Peyer's patch (tissue), 4 donors: Measurements from ENCODE around the gene FAT1. TPM values are rescaled to one million over a fixed set of nuclear protein-coding genes. Genes with fewer than 3 reads are reported as not detected.

Experiments used
- DNase-seq, 3 donors: peaks; one replicate each; pipeline ENCODE4 v3.0.0-alpha.2; 2017 to 2019
- H3K27ac ChIP-seq, 4 donors: fragments of 200-600 bp; sonication (generic); one replicate each; pipeline ENCODE4 v1.5.1; 2016 to 2019
- H3K27me3 ChIP-seq, 2 donors: fragments of 200-600 bp; sonication (generic); one replicate each; pipeline ENCODE4 v1.5.1; 2019
- H3K36me3 ChIP-seq, 3 donors: fragments of 200-600 bp; sonication (generic); one replicate each; pipeline ENCODE4 v1.5.1; 2016 to 2019
- H3K4me1 ChIP-seq, 4 donors: fragments of 200-600 bp; sonication (generic); one replicate each; pipeline ENCODE4 v1.5.1; 2016 to 2019
- H3K4me3 ChIP-seq, 4 donors: fragments of 200-600 bp; sonication (generic); 1 replicate in 3 of 4; 2 replicates in 1 of 4; pipeline ENCODE4 v1.5.1; 2016 to 2019; ENCODE audit warnings: mild to moderate bottlenecking in 1 of 4
- H3K9me3 ChIP-seq, 4 donors: fragments of 200-600 bp; sonication (generic); one replicate each; pipeline ENCODE4 v1.5.1; 2016 to 2019; ENCODE audit warnings: mild to moderate bottlenecking in 1 of 4
- POLR2A ChIP-seq, 2 donors: fragments of 450-650 bp; IDR thresholded peaks; one replicate each; pipeline ENCODE4 v1.5.1; 2017; ENCODE audit warnings: antibody characterized with exemption in 2 of 2, mild to moderate bottlenecking in 2 of 2, moderate library complexity in 2 of 2
- total RNA-seq, 4 donors: library from RNA; depleted of rRNA; stranded (reverse); fragments of >200 nt; gene quantifications; one replicate each; pipeline ENCODE4 v1.1.0, GENCODE V29; 2016
- TF ChIP-seq, protein P1 (sequence below), 6 experiments: fragments of 450-650 bp in 4 of 6; fragments of 200-600 bp in 2 of 6; sonication (generic) in 1 of 6; IDR thresholded peaks; one replicate each; pipeline ENCODE4 v1.5.1; 2017 to 2019; ENCODE audit warnings: antibody characterized with exemption in 6 of 6, mild to moderate bottlenecking in 3 of 6, moderate library complexity in 1 of 6

Gene FAT1
- total RNA-seq, 4 donors from 2014 or later: 88.3 to 580 (median 468) TPM

GRCh38 chr4:186684889-186685309 is 38.8 kb downstream of the FAT1 start:
- peak overlapping the region in 1 of 4 donors; percentile 51 for H3K27ac ChIP-seq
- no peaks in the 10 kb centered on the region for H3K27me3 ChIP-seq
- H3K4me3 ChIP-seq: no peak overlapping the region
- DNase-seq: no peak
- no peak for TF ChIP-seq POLR2A (IDR thresholded peaks at IDR 0.05)
- TF ChIP-seq, protein P1, sequence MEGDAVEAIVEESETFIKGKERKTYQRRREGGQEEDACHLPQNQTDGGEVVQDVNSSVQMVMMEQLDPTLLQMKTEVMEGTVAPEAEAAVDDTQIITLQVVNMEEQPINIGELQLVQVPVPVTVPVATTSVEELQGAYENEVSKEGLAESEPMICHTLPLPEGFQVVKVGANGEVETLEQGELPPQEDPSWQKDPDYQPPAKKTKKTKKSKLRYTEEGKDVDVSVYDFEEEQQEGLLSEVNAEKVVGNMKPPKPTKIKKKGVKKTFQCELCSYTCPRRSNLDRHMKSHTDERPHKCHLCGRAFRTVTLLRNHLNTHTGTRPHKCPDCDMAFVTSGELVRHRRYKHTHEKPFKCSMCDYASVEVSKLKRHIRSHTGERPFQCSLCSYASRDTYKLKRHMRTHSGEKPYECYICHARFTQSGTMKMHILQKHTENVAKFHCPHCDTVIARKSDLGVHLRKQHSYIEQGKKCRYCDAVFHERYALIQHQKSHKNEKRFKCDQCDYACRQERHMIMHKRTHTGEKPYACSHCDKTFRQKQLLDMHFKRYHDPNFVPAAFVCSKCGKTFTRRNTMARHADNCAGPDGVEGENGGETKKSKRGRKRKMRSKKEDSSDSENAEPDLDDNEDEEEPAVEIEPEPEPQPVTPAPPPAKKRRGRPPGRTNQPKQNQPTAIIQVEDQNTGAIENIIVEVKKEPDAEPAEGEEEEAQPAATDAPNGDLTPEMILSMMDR (IDR thresholded peaks at IDR 0.05): no peak
- H3K4me1 ChIP-seq: peaks cover 0 to 21% (median 0%) of the 10 kb centered on the region in 4 donors
- no peaks in the 10 kb centered on the region for H3K9me3 ChIP-seq
- no peaks in the 10 kb centered on the region for H3K36me3 ChIP-seq

- no peak for TF ChIP-seq POLR2A (IDR thresholded peaks at IDR 0.05)
- TF ChIP-seq, protein P1 (IDR thresholded peaks at IDR 0.05): no peak
- H3K4me3 ChIP-seq: no peak overlapping the region
Observed at GRCh38 chr4:186684220-186684619, 39.4 kb downstream of the FAT1 start.

DNA sequence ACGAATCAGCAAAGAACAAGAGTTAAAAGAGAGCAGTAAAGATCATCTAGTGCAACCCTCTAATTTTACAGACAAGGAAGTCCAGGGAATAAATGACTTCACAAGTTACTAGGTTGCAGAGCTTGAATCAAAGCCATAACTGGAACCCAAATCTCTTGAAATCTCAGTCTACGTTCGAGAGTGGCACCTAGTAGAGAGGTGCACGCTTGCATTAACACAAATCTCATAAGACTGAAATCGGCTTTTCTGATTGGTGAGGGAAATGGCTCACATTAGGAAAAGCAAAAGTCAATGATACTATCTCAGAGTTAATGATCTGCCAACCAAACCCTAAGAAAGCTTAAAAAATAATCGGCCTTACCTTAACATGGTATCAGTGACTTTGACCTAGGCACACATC is 43.0 kb downstream of the FAT1 start:
- Histone ChIP-seq H3K4me1 (peaks cover 0 to 2% (median 0%) of the 10 kb centered on the region in 4 donors), H3K9me3 (no peaks in the 10 kb centered on the region), H3K27me3 (no peaks in the 10 kb centered on the region), H3K36me3 (no peaks in the 10 kb centered on the region), H3K27ac (no peak overlapping the region), H3K4me3 (no peak overlapping the region)
- TF ChIP-seq, protein P1 (IDR thresholded peaks at IDR 0.05): no peak
- no peak for TF ChIP-seq POLR2A (IDR thresholded peaks at IDR 0.05)
- DNase-seq: no peak

More at GRCh38 chr4:186684220-186684619, 39.4 kb downstream of the FAT1 start:
- Histone ChIP-seq H3K4me1 (peaks cover 0 to 21% (median 0%) of the 10 kb centered on the region in 4 donors), H3K9me3 (no peaks in the 10 kb centered on the region), H3K27me3 (no peaks in the 10 kb centered on the region), H3K36me3 (no peaks in the 10 kb centered on the region), H3K27ac (peak overlapping the region in 1 of 4 donors; percentile 51)
- no peak for DNase-seq

DNA sequence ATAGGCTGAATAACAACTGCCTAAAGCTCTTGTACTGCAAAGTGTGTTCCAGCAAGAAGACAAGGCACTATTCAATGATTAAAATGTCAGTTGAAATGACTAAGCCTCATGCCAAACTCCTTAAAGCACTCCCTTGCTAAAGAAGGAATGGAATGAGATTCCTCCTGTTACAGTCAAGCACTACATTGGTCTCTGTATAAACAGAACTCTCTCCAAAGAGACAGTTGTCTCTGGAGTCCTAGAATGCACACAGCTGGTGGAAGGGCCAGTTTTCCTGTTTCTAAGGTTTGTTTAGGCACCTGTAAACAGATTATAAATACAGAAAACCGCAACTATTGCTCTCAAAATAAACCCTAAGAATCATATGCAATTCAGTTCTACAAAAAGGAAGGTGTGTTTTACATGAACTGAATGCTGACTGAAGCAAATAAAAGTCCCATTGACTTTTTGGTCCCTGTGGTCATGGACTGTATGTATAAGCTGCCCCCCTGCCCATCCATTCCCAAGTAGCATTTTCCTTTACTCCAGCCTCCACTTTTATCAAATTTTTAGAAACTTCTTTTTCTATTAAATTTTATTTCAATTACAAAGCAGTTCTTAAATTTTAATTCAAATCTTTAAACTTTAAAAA is 47.0 kb downstream of the FAT1 start:
- Histone ChIP-seq H3K4me3 (no peak overlapping the region), H3K27ac (peak overlapping the region in 1 of 4 donors; percentile 15), H3K9me3 (no peaks in the 10 kb centered on the region), H3K36me3 (no peaks in the 10 kb centered on the region), H3K27me3 (no peaks in the 10 kb centered on the region), H3K4me1 (no peaks in the 10 kb centered on the region)
- TF ChIP-seq POLR2A (IDR thresholded peaks at IDR 0.05): no peak
- TF ChIP-seq, protein P1 (IDR thresholded peaks at IDR 0.05): no peak
- no peak for DNase-seq

- TF ChIP-seq, protein P1 (IDR thresholded peaks at IDR 0.05): no peak
- TF ChIP-seq POLR2A (IDR thresholded peaks at IDR 0.05): no peak
- Histone ChIP-seq H3K9me3 (no peaks in the 10 kb centered on the region), H3K4me1 (peaks cover 0 to 24% (median 0%) of the 10 kb centered on the region in 4 donors), H3K4me3 (no peak overlapping the region), H3K27me3 (no peaks in the 10 kb centered on the region), H3K27ac (no peak overlapping the region), H3K36me3 (peaks cover 0 to 2% (median 0%) of the 10 kb centered on the region in 3 donors)
- DNase-seq: no peak
Observed at GRCh38 chr4:186669735-186670134, 53.9 kb downstream of the FAT1 start.
